ENCODE measurements around the gene TET3. TPM values are rescaled to one million over a fixed set of nuclear protein-coding genes. Genes with fewer than 3 reads are reported as not detected.

The TET3 gene
- total and polyA plus RNA-seq, 9 of the 15 experiments (the other 6 are each of a cell fraction or from before 2014, with no cell fraction given): 0.35 to 16.3 (median 5.5) TPM

DNA sequence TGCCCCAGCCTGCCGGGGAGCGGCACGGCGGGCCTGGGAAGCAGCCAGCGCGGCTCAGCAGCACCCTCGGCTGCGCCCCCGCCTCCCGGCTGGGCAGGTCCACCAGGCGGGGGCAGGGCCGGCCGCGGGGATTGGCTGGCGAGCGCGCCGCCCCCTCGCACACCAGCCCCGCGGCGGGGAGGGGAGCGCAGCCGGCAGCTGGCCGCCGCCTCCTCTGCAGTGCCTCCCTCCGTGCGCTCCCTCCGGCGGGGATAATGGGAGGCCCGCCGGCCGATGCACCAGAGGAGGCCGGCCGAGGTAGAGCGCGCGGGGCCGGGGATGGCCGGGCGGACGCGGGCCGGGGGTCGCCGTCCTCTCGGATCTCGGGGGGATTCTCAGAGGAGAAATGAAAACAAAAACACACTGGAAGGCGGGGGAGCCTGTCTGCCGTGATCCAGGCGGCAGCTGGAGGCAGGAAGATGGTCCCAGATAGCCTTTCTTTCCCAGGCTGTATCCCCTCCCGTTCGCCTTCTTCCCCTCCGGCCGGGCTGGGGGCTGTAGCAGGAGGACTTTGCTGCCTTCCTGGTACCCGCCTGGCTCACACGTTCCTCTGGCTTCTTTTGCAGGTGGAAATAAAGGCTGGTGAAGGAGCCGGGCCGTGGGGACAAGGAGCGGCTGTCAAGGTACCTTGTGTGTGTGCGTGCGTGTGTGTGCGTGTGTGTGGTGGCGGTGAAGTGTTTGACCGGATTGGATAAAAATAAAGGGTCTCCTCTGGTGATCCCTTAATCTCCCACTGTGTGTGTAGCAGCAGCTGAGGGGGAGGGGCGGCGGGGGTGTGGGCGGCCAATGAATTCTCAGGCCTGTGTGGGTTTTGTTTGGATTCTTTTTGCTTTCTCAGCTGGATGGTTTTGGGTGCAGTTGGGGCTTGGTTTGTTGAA is 18.1 kb downstream of the TET3 start (continued):
- TF ChIP-seq, protein P1, sequence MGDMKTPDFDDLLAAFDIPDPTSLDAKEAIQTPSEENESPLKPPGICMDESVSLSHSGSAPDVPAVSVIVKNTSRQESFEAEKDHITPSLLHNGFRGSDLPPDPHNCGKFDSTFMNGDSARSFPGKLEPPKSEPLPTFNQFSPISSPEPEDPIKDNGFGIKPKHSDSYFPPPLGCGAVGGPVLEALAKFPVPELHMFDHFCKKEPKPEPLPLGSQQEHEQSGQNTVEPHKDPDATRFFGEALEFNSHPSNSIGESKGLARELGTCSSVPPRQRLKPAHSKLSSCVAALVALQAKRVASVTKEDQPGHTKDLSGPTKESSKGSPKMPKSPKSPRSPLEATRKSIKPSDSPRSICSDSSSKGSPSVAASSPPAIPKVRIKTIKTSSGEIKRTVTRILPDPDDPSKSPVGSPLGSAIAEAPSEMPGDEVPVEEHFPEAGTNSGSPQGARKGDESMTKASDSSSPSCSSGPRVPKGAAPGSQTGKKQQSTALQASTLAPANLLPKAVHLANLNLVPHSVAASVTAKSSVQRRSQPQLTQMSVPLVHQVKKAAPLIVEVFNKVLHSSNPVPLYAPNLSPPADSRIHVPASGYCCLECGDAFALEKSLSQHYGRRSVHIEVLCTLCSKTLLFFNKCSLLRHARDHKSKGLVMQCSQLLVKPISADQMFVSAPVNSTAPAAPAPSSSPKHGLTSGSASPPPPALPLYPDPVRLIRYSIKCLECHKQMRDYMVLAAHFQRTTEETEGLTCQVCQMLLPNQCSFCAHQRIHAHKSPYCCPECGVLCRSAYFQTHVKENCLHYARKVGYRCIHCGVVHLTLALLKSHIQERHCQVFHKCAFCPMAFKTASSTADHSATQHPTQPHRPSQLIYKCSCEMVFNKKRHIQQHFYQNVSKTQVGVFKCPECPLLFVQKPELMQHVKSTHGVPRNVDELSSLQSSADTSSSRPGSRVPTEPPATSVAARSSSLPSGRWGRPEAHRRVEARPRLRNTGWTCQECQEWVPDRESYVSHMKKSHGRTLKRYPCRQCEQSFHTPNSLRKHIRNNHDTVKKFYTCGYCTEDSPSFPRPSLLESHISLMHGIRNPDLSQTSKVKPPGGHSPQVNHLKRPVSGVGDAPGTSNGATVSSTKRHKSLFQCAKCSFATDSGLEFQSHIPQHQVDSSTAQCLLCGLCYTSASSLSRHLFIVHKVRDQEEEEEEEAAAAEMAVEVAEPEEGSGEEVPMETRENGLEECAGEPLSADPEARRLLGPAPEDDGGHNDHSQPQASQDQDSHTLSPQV (IDR thresholded peaks at IDR 0.05): peak; percentile 28; the same call in 1 of the 2 replicates
- TF ChIP-seq LARP7 (IDR thresholded peaks at IDR 0.05) (no peak), NONO (IDR thresholded peaks at IDR 0.05; ENCODE audit: low read depth in 2 of 2, low read length in 1 of 2) (peak in 1 of 2 experiments; percentile 78; a peak in 1 of 4 replicates), MYC (IDR thresholded peaks at IDR 0.05; ENCODE audit: low read depth, low read length) (peak; percentile 41), MYC (CRISPR knock-in tag; IDR thresholded peaks at IDR 0.05; ENCODE audit: borderline replicate concordance, low read depth) (no peak), MAFF (IDR thresholded peaks at IDR 0.05; ENCODE audit: low read length) (no peak), CEBPG (CRISPR knock-in tag; IDR thresholded peaks at IDR 0.05) (no peak), CEBPG (tag; conservative IDR thresholded peaks at IDR 0.05 in 1 of 2, IDR thresholded peaks at IDR 0.05 in 1 of 2) (no peak), ZNF12 (CRISPR knock-in tag; IDR thresholded peaks at IDR 0.05) (no peak), ZNF253 (CRISPR knock-in tag; conservative IDR thresholded peaks at IDR 0.05) (no peak), CBX2 (IDR thresholded peaks at IDR 0.05; ENCODE audit: insufficient read depth, low read length, poor library complexity, severe bottlenecking) (no peak), TARDBP (IDR thresholded peaks at IDR 0.05) (no peak), NCOR1 (IDR thresholded peaks at IDR 0.05) (no peak), SIRT6 (IDR thresholded peaks at IDR 0.05; ENCODE audit: low read depth, low read length) (no peak), BRCA1 (IDR thresholded peaks at IDR 0.05) (no peak), BRCA1 (CRISPR knock-in tag; IDR thresholded peaks at IDR 0.05) (no peak), CREBBP (IDR thresholded peaks at IDR 0.05; ENCODE audit: low read depth, low read length) (no peak), ARID1B (IDR thresholded peaks at IDR 0.05) (no peak), ELF2 (CRISPR knock-in tag; IDR thresholded peaks at IDR 0.05) (no peak)
- TF ChIP-seq, protein P2, sequence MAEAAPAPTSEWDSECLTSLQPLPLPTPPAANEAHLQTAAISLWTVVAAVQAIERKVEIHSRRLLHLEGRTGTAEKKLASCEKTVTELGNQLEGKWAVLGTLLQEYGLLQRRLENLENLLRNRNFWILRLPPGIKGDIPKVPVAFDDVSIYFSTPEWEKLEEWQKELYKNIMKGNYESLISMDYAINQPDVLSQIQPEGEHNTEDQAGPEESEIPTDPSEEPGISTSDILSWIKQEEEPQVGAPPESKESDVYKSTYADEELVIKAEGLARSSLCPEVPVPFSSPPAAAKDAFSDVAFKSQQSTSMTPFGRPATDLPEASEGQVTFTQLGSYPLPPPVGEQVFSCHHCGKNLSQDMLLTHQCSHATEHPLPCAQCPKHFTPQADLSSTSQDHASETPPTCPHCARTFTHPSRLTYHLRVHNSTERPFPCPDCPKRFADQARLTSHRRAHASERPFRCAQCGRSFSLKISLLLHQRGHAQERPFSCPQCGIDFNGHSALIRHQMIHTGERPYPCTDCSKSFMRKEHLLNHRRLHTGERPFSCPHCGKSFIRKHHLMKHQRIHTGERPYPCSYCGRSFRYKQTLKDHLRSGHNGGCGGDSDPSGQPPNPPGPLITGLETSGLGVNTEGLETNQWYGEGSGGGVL (CRISPR knock-in tag; IDR thresholded peaks at IDR 0.05): no peak
- TF ChIP-seq, protein P3, sequence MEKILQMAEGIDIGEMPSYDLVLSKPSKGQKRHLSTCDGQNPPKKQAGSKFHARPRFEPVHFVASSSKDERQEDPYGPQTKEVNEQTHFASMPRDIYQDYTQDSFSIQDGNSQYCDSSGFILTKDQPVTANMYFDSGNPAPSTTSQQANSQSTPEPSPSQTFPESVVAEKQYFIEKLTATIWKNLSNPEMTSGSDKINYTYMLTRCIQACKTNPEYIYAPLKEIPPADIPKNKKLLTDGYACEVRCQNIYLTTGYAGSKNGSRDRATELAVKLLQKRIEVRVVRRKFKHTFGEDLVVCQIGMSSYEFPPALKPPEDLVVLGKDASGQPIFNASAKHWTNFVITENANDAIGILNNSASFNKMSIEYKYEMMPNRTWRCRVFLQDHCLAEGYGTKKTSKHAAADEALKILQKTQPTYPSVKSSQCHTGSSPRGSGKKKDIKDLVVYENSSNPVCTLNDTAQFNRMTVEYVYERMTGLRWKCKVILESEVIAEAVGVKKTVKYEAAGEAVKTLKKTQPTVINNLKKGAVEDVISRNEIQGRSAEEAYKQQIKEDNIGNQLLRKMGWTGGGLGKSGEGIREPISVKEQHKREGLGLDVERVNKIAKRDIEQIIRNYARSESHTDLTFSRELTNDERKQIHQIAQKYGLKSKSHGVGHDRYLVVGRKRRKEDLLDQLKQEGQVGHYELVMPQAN (IDR thresholded peaks at IDR 0.05; ENCODE audit: borderline replicate concordance): no peak

All from K562 (cell line).